GM12878 (cell line): ENCODE data around the gene ANKDD1A. TPM values are rescaled to one million over a fixed set of nuclear protein-coding genes. Genes with fewer than 3 reads are reported as not detected.

ENCODE experiments used
- ATAC-seq: fragments of 200-7000 bp; cut with Tn5 transposase; 3 replicates; pipeline ENCODE4 v1.9.1; 2020; ENCODE audit warnings: mild to moderate bottlenecking, moderate library complexity
- BruUV-seq: library from RNA; stranded (reverse); fragments of 400-500 nt; replicated peaks from 2 replicates; lab custom pipeline; 2021; lab: Mats Ljungman, UMichigan
- CTCF ChIA-PET: fragments of 300-600 bp; sonication (Branson Sonifier 250); formaldehyde crosslinking; extraction: SDS; loops from one replicate; lab custom pipeline; 2021; ENCODE audit warnings: inconsistent platforms; lab: Yijun Ruan, JAX
- POLR2A ChIA-PET: fragments of 350-600 bp; formaldehyde crosslinking; extraction: SDS; loops from one replicate; lab custom pipeline; 2021; ENCODE audit warnings: inconsistent platforms; lab: Charles Lee
- RAD21 ChIA-PET: fragments of 300-600 bp; sonication (Branson Sonifier 250); formaldehyde crosslinking; loops from one replicate; lab custom pipeline; 2023; ENCODE audit warnings: antibody characterized with exemption; ENCODE audit not compliant: unreplicated experiment; lab: Charles Lee
- SMC1A ChIA-PET: fragments of 300-600 bp; sonication (Branson Sonifier 250); formaldehyde crosslinking; loops from one replicate; lab custom pipeline; 2023; ENCODE audit not compliant: unreplicated experiment, uncharacterized antibody; lab: Charles Lee
- DNase-seq: peaks from one replicate; pipeline ENCODE4 v3.0.0-alpha.2; 2011; ENCODE audit warnings: low read depth, low spot score
- FAIRE-seq: peaks from 3 replicates; lab custom pipeline; 2011; peaks lifted over from hg19 to GRCh38; lab: Jason Lieb, UNC
- H2AFZ ChIP-seq: 2 replicates; pipeline ENCODE4 v1.6.0; 2011; ENCODE audit warnings: low read depth, low read length, control low read depth; ENCODE audit not compliant: control insufficient read depth
- H3K27ac ChIP-seq: 2 replicates; pipeline ENCODE4 v1.5.1; 2011; ENCODE audit warnings: control low read depth; ENCODE audit not compliant: control insufficient read depth, insufficient read depth
- H3K27me3 ChIP-seq, 2 experiments: replicated peaks in 1 of 2; 2 replicates each; pipeline versions ENCODE4 v1.6.0 to v1.6.1; 2011; ENCODE audit warnings: low read length in 1 of 2; ENCODE audit not compliant: control insufficient read depth in 2 of 2, insufficient read depth in 2 of 2
- H3K36me3 ChIP-seq, 2 experiments: 2 replicates each; pipeline ENCODE4 v1.5.1; 2011; ENCODE audit warnings: low read length in 1 of 2; ENCODE audit not compliant: control insufficient read depth in 2 of 2, insufficient read depth in 2 of 2
- H3K4me1 ChIP-seq: 2 replicates; pipeline ENCODE4 v1.6.1; 2011; ENCODE audit warnings: mild to moderate bottlenecking, low read length, moderate library complexity, mixed read lengths; ENCODE audit not compliant: control insufficient read depth, insufficient read depth
- H3K4me2 ChIP-seq: 2 replicates; pipeline ENCODE4 v1.6.0; 2011; ENCODE audit warnings: control low read depth; ENCODE audit not compliant: control insufficient read depth, insufficient read depth
- H3K4me3 ChIP-seq: fragments of 200-600 bp; sonication (generic); 2 replicates; pipeline ENCODE4 v1.5.1; 2016
- H3K79me2 ChIP-seq: 2 replicates; pipeline ENCODE4 v1.6.0; 2011; ENCODE audit warnings: low read length; ENCODE audit not compliant: control insufficient read depth, insufficient read depth
- H3K9ac ChIP-seq: 2 replicates; pipeline ENCODE4 v1.8.0; 2011; ENCODE audit warnings: low read length, control low read depth, mixed read lengths; ENCODE audit not compliant: control insufficient read depth, insufficient read depth
- H3K9me3 ChIP-seq: replicated peaks from 3 replicates; pipeline ENCODE4 v1.5.1; 2011; ENCODE audit warnings: mild to moderate bottlenecking, low read length; ENCODE audit not compliant: control insufficient read depth, insufficient read depth
- H4K20me1 ChIP-seq: 2 replicates; pipeline ENCODE4 v1.6.0; 2011; ENCODE audit not compliant: control insufficient read depth, insufficient read depth
- CEBPB ChIP-seq, 2 experiments: fragments of 150-350 bp in 1 of 2; IDR thresholded peaks; 2 replicates each; pipeline ENCODE4 v1.6.1; 2012 to 2014; ENCODE audit warnings: low read depth in 2 of 2, low read length in 2 of 2, borderline replicate concordance in 1 of 2, inconsistent platforms in 1 of 2
- MEF2B ChIP-seq: fragments of 450-650 bp; IDR thresholded peaks from 2 replicates; pipeline ENCODE4 v1.6.1; 2018; ENCODE audit warnings: mild to moderate bottlenecking, moderate library complexity; ENCODE audit not compliant: partially characterized antibody, poor library complexity, severe bottlenecking
- MYC ChIP-seq: IDR thresholded peaks from 2 replicates; pipeline ENCODE4 v1.6.1; 2011; ENCODE audit warnings: mild to moderate bottlenecking, low read length, moderate library complexity, inconsistent platforms; ENCODE audit not compliant: insufficient read depth, insufficient replicate concordance, insufficient read length, severe bottlenecking
- NBN ChIP-seq: fragments of 450-650 bp; IDR thresholded peaks from 2 replicates; pipeline ENCODE4 v1.6.1; 2016
- NR2C2 ChIP-seq: IDR thresholded peaks from 2 replicates; pipeline ENCODE4 v1.6.1; 2011; ENCODE audit warnings: borderline replicate concordance, low read depth; ENCODE audit not compliant: control insufficient read depth, insufficient read length
- SIX5 ChIP-seq: IDR thresholded peaks from 2 replicates; pipeline ENCODE4 v1.6.1; 2011; ENCODE audit warnings: mild to moderate bottlenecking, low read depth, low read length, moderate library complexity; ENCODE audit not compliant: severe bottlenecking
- SMARCA5 ChIP-seq: fragments of 450-650 bp; IDR thresholded peaks from 2 replicates; pipeline ENCODE4 v1.6.1; 2017; ENCODE audit warnings: mild to moderate bottlenecking
- WGBS: methylation state at CpG from one replicate; pipeline ENCODE4 v1.1.6; 2016; ENCODE audit warnings: low lambda C conversion rate; ENCODE audit not compliant: insufficient replicate concordance, insufficient coverage; ENCODE audit errors: missing lambda C conversion rate; 5-methylcytosine and 5-hydroxymethylcytosine counted together
- in situ Hi-C: fragments of 300-500 bp; cut with MboI; formaldehyde crosslinking; loops from 9 replicates; pipeline ENCODE4 v1.14.3; 2018; ENCODE audit warnings: mixed read lengths
- intact Hi-C: fragments of 100-400 bp; cut with micrococcal nuclease; formaldehyde crosslinking; loops from one replicate; pipeline ENCODE4 v1.14.2; 2022; ENCODE audit not compliant: unreplicated experiment
- polyA plus RNA-seq, 11 experiments: library from polyadenylated mRNA; depleted of rRNA in 4 of 11; unstranded in 6 of 11; stranded (reverse) in 5 of 11; fragments of >200 nt; fragmentation: Nextera tagmentation in 4 of 11; fragmentation: Illumina TruSeq in 1 of 11; extraction: Ambion mirVana in 4 of 11; extraction: Trizol in 1 of 11; gene quantifications; 1 replicate in 1 of 11; 2 replicates in 10 of 11; pipeline versions ENCODE4 v1.2.1 to v1.2.3, GENCODE V29; 2011 to 2016; ENCODE audit warnings: inconsistent platforms in 2 of 11, missing spikeins in 2 of 11, low read depth in 1 of 11
- total RNA-seq, 4 experiments: library from RNA; depleted of rRNA in 3 of 4; stranded (reverse); fragments of >200 nt in 3 of 4; fragmentation: Illumina TruSeq in 1 of 4; extraction: Trizol in 1 of 4; gene quantifications; 2 replicates each; pipeline versions ENCODE4 v1.2.1 to v1.2.3, GENCODE V29; 2013 to 2021
- TF ChIP-seq, protein P1 (sequence below): fragments of 150-350 bp; IDR thresholded peaks from 2 replicates; pipeline ENCODE4 v1.6.1; 2016; ENCODE audit warnings: low read depth, low read length

The ANKDD1A gene
- total and polyA plus RNA-seq, 10 of the 15 experiments (the other 5 are each of a cell fraction or from before 2014, with no cell fraction given): 1.5 to 6.6 (median 4.1) TPM

DNA sequence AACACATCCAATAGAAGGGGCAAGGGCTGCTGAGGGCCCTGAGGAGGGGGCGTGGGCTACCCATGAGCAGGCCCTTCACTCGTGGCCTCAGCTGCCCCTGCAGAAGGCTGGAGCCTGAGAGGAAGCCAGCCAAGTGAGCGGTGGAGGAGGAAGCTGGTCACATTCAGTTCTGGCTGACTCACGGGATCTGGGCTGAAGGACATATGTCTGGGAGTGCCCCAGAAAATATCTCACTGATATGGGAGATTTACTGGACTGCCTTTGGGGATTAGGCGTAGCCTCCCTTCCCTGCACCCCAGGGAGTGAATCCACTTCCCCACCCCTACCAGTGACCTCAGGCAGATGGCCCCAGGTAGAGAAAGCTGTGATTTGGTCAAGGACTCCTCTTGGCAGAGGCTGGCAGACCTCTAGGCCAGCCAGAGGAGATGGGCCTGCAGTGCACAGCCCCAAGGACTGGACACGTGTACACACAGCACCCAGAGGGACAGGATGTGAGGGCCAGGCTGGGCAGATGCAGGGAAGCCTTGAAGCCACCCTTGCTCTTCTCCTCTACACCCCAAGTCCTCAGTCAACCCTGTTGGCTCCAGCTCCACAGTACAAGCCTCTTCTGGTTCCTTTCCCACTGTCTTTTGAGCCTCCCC is 14.2 kb upstream of the ANKDD1A start (continued):
- no peak for TF ChIP-seq SIX5
- no peak for TF ChIP-seq MYC
- TF ChIP-seq, protein P1, sequence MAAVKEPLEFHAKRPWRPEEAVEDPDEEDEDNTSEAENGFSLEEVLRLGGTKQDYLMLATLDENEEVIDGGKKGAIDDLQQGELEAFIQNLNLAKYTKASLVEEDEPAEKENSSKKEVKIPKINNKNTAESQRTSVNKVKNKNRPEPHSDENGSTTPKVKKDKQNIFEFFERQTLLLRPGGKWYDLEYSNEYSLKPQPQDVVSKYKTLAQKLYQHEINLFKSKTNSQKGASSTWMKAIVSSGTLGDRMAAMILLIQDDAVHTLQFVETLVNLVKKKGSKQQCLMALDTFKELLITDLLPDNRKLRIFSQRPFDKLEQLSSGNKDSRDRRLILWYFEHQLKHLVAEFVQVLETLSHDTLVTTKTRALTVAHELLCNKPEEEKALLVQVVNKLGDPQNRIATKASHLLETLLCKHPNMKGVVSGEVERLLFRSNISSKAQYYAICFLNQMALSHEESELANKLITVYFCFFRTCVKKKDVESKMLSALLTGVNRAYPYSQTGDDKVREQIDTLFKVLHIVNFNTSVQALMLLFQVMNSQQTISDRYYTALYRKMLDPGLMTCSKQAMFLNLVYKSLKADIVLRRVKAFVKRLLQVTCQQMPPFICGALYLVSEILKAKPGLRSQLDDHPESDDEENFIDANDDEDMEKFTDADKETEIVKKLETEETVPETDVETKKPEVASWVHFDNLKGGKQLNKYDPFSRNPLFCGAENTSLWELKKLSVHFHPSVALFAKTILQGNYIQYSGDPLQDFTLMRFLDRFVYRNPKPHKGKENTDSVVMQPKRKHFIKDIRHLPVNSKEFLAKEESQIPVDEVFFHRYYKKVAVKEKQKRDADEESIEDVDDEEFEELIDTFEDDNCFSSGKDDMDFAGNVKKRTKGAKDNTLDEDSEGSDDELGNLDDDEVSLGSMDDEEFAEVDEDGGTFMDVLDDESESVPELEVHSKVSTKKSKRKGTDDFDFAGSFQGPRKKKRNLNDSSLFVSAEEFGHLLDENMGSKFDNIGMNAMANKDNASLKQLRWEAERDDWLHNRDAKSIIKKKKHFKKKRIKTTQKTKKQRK: no peak
- TF ChIP-seq NR2C2: no peak

DNA sequence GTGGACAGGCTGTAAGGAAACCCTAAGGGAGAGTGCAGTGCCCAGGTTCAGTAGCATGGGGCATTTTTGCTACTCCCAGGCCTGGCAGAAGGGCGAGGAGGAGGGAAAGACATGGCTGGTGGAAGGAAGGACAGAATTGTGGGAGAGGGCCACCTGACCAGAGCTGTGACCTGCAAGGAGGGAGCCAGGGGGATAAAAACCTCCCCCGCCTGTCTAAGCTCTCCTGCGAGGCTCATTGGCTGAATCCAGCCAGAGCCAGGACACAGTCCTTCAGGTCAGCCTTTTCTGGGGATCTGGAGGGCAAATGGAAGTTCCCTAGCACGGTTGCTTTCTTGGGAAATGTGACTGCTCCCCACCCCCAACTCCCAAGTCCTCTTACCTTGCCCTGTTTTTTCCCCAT is 13.3 kb upstream of the ANKDD1A start:
- CTCF ChIA-PET: no interaction called here

More for the DNA sequence above, 13.3 kb upstream of the ANKDD1A start:
- Histone ChIP-seq H3K79me2 (no peaks in the 10 kb centered on the region; the same call in 1 of the 2 replicates), H3K4me2 (no peak overlapping the region), H3K9me3 (peaks cover 7% of the 10 kb centered on the region; the same call in 2 of the 3 replicates), H3K36me3 (no peaks in the 10 kb centered on the region), H3K27ac (no peak overlapping the region), H3K9ac (no peak overlapping the region), H3K27me3 (no peaks in the 10 kb centered on the region), H3K4me3 (no peak overlapping the region), H4K20me1 (no peaks in the 10 kb centered on the region), H3K4me1 (peaks cover 18% of the 10 kb centered on the region), H2AFZ (no peak overlapping the region)
- WGBS: 58% methylated on average over 4 of the region's 4 CpGs
- ATAC-seq (no peak), FAIRE-seq (no peak), DNase-seq (no peak)
- ChIA-PET SMC1A (interaction anchor here (1.4 to 2.0 kb wide), 2 partner anchors 55 to 87 kb away, joined by 3 to 6 read pairs; no protein-coding TSS in a partner anchor), RAD21 (interaction anchor here (1.5 kb wide), 1 partner anchor 88 kb away, joined by 5 read pairs; no protein-coding TSS in a partner anchor), POLR2A (interaction anchor here (0.6 to 0.8 kb wide), 3 partner anchors 30 to 94 kb away, joined by 3 read pairs; no protein-coding TSS in a partner anchor)
- intact Hi-C loops (no loop called here), in situ Hi-C loops (loop anchor here (25.0 kb wide), 1 partner anchor 1411 kb away; no protein-coding TSS in a partner anchor)
- no TSS peak for BruUV-seq
- TF ChIP-seq SMARCA5 (no peak), MEF2B (no peak), CEBPB (IDR thresholded peaks at IDR 0.05; ENCODE audit: borderline replicate concordance in 1 of 2, low read depth in 2 of 2, low read length in 2 of 2) (no peak), NBN (no peak)
- TF ChIP-seq, protein P1: no peak
